Gastroesophageal sphincter (tissue), 3 donors: ENCODE measurements around the gene BORCS6.

Experiments
- CTCF ChIP-seq, 4 experiments: fragments of 200-600 bp in 2 of 4; fragments of 450-650 bp in 2 of 4; sonication (generic) in 1 of 4; IDR thresholded peaks; one replicate each; pipeline ENCODE4 v1.5.1; 2017 to 2019; ENCODE audit warnings: antibody characterized with exemption in 4 of 4, mild to moderate bottlenecking in 2 of 4, moderate library complexity in 2 of 4
- EP300 ChIP-seq: sonication (generic); formaldehyde crosslinking; IDR thresholded peaks from one replicate; pipeline ENCODE4 v1.6.1; 2017; ENCODE audit warnings: antibody characterized with exemption, mild to moderate bottlenecking
- POLR2A ChIP-seq, 2 donors: fragments of 450-650 bp; IDR thresholded peaks; one replicate each; pipeline ENCODE4 v1.6.1; 2017; ENCODE audit warnings: antibody characterized with exemption in 2 of 2, mild to moderate bottlenecking in 2 of 2, moderate library complexity in 1 of 2
- POLR2AphosphoS5 ChIP-seq: sonication (generic); formaldehyde crosslinking; IDR thresholded peaks from one replicate; pipeline ENCODE4 v1.6.1; 2017; ENCODE audit warnings: antibody characterized with exemption

- TF ChIP-seq CTCF (IDR thresholded peaks at IDR 0.05) = peak in 2 of 4 experiments; percentile 9 to 40
- TF ChIP-seq POLR2AphosphoS5 = no peak
- TF ChIP-seq POLR2A (IDR thresholded peaks at IDR 0.05) = no peak
- no peak for TF ChIP-seq EP300
These were observed 33.6 kb upstream of the BORCS6 start for GRCh38 chr17:8223356-8224126.
